ENCODE data around the gene CHI3L2.

DNA sequence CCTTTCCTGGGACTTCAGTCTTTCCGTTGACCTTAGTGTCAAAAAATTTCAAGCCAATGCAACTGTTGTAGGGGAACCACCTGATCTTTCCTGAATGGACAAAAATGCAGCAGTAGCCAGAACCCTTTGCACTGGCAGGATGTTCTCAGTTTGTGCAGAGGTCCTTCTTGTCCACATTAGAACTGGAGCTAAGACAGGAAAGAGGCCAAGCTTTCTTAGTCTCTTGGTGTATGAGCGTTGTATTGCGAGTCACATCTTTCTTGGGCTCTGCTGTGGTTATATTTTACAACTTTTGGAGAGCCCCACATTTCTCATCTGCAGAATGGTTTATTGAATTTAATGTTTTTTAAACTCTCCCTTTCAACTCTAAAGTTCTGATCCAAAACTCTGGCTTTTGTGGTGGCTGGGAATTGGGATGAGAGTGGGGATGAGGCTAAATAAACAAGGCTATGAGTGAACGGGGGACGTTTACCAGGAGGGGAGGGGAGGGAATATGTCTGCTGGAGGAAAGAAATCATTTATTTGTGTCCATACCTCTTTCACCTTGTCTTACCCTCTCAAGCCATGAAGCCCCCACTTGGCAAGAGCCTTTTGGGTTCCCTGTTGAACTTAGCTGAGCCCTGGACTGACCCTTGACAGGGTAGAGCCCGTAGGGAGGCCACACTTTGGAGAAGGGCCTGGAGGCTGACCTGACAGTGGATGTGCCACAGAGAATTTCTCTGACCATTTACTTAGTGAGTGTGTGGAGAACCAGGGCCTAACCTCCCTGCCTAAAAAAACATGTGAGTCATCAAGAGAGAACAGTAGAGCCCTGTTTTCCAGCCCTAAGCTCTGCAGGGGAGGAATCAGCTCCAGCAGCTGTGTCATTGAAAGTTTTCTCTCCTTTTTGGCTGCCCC lies 586 bp downstream of the CHI3L2 start:
- TF ChIP-seq CTCF (IDR thresholded peaks at IDR 0.05; ENCODE audit: insufficient read depth, low read depth, low read length) (no peak), EZH2 (IDR thresholded peaks at IDR 0.05; ENCODE audit: insufficient read depth, low read length) (no peak)

All from astrocyte (in vitro differentiated cells and primary cell).